OCI-LY3 (cell line): Measurements from ENCODE around the gene GREM2.

Source experiments
- H2AFZ ChIP-seq: fragments of 200-600, 300-600 bp; shearing (Covaris generic); 2 replicates; pipeline ENCODE4 v1.6.0; 2014; ENCODE audit warnings: antibody characterized with exemption, low read depth, low read length
- H3K27ac ChIP-seq: fragments of 200-600, 300-600 bp; sonication (generic); 2 replicates; pipeline ENCODE4 v1.5.1; 2014; ENCODE audit warnings: mild to moderate bottlenecking, low read length, moderate library complexity, mixed read lengths
- H3K27me3 ChIP-seq: fragments of 200-600, 300-600 bp; sonication (generic); 2 replicates; pipeline ENCODE4 v1.6.1; 2014; ENCODE audit warnings: low read depth, low read length, mixed read lengths
- H3K36me3 ChIP-seq: fragments of 200-600, 300-600 bp; sonication (generic); replicated peaks from 2 replicates; pipeline ENCODE3; 2014; ENCODE audit warnings: low read depth, low read length, mixed read lengths
- H3K4me1 ChIP-seq: fragments of 300-600, 200-600 bp; sonication (generic); 2 replicates; pipeline ENCODE4 v1.6.1; 2014; ENCODE audit warnings: low read length, mixed read lengths
- H3K4me2 ChIP-seq: fragments of 200-600, 300-600 bp; sonication (generic); 2 replicates; pipeline ENCODE4 v1.6.1; 2014; ENCODE audit warnings: low read length, mixed read lengths
- H3K4me3 ChIP-seq: fragments of 300-600, 200-600 bp; sonication (generic); 2 replicates; pipeline ENCODE4 v1.5.1; 2014; ENCODE audit warnings: antibody characterized with exemption, mild to moderate bottlenecking, low read length, moderate library complexity
- H3K79me2 ChIP-seq: fragments of 300-600, 200-600 bp; shearing (Covaris generic); 2 replicates; pipeline ENCODE4 v1.6.1; 2014; ENCODE audit warnings: mild to moderate bottlenecking, low read length, mixed read lengths
- H3K9ac ChIP-seq: fragments of 300-600, 200-600 bp; shearing (Covaris generic); 2 replicates; pipeline ENCODE4 v1.6.0; 2014; ENCODE audit warnings: mild to moderate bottlenecking, low read length, moderate library complexity
- H3K9me3 ChIP-seq: fragments of 200-600, 300-600 bp; shearing (Covaris generic); 2 replicates; pipeline ENCODE4 v1.6.1; 2014; ENCODE audit warnings: low read length, mixed read lengths; ENCODE audit not compliant: insufficient read depth
- H4K20me1 ChIP-seq: fragments of 200-600, 300-600 bp; sonication (generic); 2 replicates; pipeline ENCODE4 v1.6.1; 2016; ENCODE audit warnings: low read length, mixed read lengths; ENCODE audit not compliant: insufficient read depth
- EZH2phosphoT487 ChIP-seq: fragments of 200-600 bp; shearing (Covaris generic); IDR thresholded peaks from 2 replicates; pipeline ENCODE4 v1.6.1; 2018; ENCODE audit warnings: antibody characterized with exemption, mixed run types, low read depth
- TF ChIP-seq, protein P1 (sequence below): fragments of 200-600, 300-600 bp; sonication (generic); IDR thresholded peaks from 2 replicates; pipeline ENCODE4 v1.5.1; 2014; ENCODE audit warnings: antibody characterized with exemption, low read length, low read depth

The GREM2 gene

DNA sequence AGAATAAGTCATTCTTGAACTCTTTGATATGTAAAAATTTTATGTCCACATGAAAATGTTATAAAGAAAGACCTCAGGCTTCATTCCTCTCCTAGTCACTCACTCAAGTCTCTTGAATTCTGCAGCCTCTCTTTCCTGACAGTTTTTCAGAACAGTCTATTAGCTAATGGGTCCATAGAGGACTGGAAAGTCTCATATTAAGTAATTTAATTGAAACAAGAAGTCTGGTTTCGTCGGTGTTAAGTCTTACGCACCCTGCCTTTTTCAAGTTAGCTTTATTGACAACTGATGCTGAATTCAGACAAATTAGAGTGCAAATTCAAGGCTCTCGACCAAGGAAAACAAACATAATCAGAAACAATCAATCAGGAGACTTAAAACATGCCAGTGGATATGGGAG, 105.8 kb downstream of the GREM2 start:
- Histone ChIP-seq H3K27ac (no peak overlapping the region), H3K9me3 (no peaks in the 10 kb centered on the region), H3K79me2 (no peaks in the 10 kb centered on the region), H3K4me3 (no peak overlapping the region), H3K9ac (no peak overlapping the region), H3K4me2 (no peak overlapping the region), H3K27me3 (peaks cover 22% of the 10 kb centered on the region; the same call in 1 of the 2 replicates), H3K36me3 (no peaks in the 10 kb centered on the region), H3K4me1 (no peaks in the 10 kb centered on the region), H4K20me1 (no peaks in the 10 kb centered on the region), H2AFZ (no peak overlapping the region)
- TF ChIP-seq, protein P1, sequence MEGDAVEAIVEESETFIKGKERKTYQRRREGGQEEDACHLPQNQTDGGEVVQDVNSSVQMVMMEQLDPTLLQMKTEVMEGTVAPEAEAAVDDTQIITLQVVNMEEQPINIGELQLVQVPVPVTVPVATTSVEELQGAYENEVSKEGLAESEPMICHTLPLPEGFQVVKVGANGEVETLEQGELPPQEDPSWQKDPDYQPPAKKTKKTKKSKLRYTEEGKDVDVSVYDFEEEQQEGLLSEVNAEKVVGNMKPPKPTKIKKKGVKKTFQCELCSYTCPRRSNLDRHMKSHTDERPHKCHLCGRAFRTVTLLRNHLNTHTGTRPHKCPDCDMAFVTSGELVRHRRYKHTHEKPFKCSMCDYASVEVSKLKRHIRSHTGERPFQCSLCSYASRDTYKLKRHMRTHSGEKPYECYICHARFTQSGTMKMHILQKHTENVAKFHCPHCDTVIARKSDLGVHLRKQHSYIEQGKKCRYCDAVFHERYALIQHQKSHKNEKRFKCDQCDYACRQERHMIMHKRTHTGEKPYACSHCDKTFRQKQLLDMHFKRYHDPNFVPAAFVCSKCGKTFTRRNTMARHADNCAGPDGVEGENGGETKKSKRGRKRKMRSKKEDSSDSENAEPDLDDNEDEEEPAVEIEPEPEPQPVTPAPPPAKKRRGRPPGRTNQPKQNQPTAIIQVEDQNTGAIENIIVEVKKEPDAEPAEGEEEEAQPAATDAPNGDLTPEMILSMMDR: no peak
- no peak for TF ChIP-seq EZH2phosphoT487

DNA sequence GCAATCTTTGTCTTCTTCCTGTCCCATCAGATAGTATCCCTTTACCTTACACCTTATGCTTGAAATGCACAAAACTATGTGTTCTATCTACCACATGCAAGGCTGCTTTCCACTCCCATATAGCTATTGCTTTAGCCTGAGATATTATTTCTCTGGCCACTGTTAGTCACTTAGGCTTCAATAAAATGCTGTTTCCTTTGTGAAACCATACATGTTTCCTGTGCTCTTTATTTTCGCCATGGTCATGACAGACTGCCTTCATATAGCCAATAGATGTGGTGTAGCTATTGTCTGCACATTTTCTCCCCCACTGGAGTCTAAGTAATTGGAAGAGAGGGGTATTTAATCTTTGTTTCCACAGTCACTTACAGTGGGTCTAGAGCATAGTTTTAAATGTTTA, 108.4 kb downstream of the GREM2 start:
- TF ChIP-seq, protein P1: no peak
- TF ChIP-seq EZH2phosphoT487: no peak
- H3K27me3 ChIP-seq: peaks cover 22% of the 10 kb centered on the region; the same call in 1 of the 2 replicates
- no peak overlapping the region for H3K4me2 ChIP-seq
- H3K79me2 ChIP-seq: no peaks in the 10 kb centered on the region
- no peak overlapping the region for H3K27ac ChIP-seq
- no peak overlapping the region for H3K4me3 ChIP-seq
- no peaks in the 10 kb centered on the region for H3K9me3 ChIP-seq
- H3K36me3 ChIP-seq: no peaks in the 10 kb centered on the region
- H3K9ac ChIP-seq: no peak overlapping the region
- H3K4me1 ChIP-seq: no peaks in the 10 kb centered on the region
- H4K20me1 ChIP-seq: no peaks in the 10 kb centered on the region
- no peak overlapping the region for H2AFZ ChIP-seq

DNA sequence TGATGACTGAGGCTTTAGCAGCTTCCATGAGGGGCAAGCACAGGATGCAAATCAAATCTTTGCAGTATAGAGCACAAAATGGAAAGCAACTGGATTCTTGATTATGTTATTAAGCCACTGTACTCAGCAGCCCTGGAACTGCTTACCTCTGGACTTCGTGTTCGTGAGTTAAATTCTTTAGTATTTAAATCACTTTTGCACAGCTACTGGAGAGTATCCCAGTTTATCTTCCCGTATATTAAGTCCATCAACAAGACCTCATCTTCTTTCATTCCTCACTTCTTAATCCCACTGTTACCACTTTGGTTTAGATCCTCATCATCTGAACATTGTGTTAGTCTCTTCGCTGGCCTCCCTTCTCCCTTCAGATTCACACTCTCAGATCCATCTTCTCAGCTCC, 108.9 kb downstream of the GREM2 start:
- no peak overlapping the region for H2AFZ ChIP-seq
- peaks cover 20% of the 10 kb centered on the region; the same call in 1 of the 2 replicates for H3K27me3 ChIP-seq
- H4K20me1 ChIP-seq: no peaks in the 10 kb centered on the region
- H3K4me2 ChIP-seq: no peak overlapping the region
- H3K9ac ChIP-seq: no peak overlapping the region
- no peaks in the 10 kb centered on the region for H3K9me3 ChIP-seq
- no peak overlapping the region for H3K4me3 ChIP-seq
- TF ChIP-seq, protein P1: no peak
- no peak for TF ChIP-seq EZH2phosphoT487
- no peaks in the 10 kb centered on the region for H3K4me1 ChIP-seq
- H3K27ac ChIP-seq: no peak overlapping the region
- no peaks in the 10 kb centered on the region for H3K79me2 ChIP-seq
- no peaks in the 10 kb centered on the region for H3K36me3 ChIP-seq

DNA sequence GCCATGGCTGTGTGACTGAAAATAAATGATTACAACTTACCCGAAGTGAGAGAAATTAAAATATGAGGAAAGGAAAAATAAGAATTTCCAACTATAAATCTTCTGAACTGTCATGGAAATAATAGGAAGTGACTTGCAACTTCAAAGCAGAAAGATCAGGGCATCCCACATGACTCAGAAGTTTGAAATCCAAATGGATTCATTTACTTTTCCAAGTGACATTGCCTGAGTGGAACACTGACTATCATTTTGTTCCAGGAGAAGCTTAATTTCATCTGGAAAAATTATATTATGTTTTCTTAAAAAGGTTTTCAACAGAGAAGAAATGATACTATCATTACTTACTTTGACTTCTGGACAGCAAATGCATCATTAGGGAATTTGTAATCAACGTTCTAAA, 110.8 kb downstream of the GREM2 start:
- no peak overlapping the region for H3K9ac ChIP-seq
- H2AFZ ChIP-seq: no peak overlapping the region
- no peaks in the 10 kb centered on the region for H3K4me1 ChIP-seq
- no peak for TF ChIP-seq EZH2phosphoT487
- TF ChIP-seq, protein P1: no peak
- H3K27me3 ChIP-seq: peaks cover 11% of the 10 kb centered on the region; the same call in 1 of the 2 replicates
- H3K27ac ChIP-seq: no peak overlapping the region
- no peaks in the 10 kb centered on the region for H3K79me2 ChIP-seq
- no peaks in the 10 kb centered on the region for H3K9me3 ChIP-seq
- H3K36me3 ChIP-seq: no peaks in the 10 kb centered on the region
- H4K20me1 ChIP-seq: no peaks in the 10 kb centered on the region
- no peak overlapping the region for H3K4me2 ChIP-seq
- no peak overlapping the region for H3K4me3 ChIP-seq
